GM12801 (cell line): ENCODE results near the gene TMTC2.

Source experiments
- TF ChIP-seq, protein P1 (sequence below): IDR thresholded peaks from one replicate; pipeline ENCODE4 v1.5.1; 2011; ENCODE audit warnings: control low read depth; ENCODE audit not compliant: insufficient read length; ENCODE audit errors: extremely low read depth

Gene TMTC2

DNA sequence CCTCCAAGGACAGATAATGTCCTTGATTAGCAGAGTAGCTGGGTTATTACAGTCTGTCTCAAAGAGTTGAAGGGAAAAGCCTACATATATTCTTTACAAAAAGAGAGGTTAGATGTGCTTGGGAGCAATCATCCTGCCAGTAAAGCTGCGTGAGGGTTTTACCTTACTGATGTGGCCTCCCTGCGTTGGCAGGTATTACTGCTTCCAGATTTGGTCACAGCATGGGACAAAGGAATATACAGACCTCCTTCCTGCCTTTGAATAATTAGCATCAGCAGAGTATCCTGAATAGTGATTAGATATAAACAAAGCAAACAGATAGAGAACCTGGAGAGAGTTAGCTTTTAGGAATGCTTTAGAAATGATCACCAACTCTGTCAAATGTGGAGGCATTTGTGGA is 69.6 kb downstream of the TMTC2 start:
- TF ChIP-seq, protein P1, sequence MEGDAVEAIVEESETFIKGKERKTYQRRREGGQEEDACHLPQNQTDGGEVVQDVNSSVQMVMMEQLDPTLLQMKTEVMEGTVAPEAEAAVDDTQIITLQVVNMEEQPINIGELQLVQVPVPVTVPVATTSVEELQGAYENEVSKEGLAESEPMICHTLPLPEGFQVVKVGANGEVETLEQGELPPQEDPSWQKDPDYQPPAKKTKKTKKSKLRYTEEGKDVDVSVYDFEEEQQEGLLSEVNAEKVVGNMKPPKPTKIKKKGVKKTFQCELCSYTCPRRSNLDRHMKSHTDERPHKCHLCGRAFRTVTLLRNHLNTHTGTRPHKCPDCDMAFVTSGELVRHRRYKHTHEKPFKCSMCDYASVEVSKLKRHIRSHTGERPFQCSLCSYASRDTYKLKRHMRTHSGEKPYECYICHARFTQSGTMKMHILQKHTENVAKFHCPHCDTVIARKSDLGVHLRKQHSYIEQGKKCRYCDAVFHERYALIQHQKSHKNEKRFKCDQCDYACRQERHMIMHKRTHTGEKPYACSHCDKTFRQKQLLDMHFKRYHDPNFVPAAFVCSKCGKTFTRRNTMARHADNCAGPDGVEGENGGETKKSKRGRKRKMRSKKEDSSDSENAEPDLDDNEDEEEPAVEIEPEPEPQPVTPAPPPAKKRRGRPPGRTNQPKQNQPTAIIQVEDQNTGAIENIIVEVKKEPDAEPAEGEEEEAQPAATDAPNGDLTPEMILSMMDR, result no peak

DNA sequence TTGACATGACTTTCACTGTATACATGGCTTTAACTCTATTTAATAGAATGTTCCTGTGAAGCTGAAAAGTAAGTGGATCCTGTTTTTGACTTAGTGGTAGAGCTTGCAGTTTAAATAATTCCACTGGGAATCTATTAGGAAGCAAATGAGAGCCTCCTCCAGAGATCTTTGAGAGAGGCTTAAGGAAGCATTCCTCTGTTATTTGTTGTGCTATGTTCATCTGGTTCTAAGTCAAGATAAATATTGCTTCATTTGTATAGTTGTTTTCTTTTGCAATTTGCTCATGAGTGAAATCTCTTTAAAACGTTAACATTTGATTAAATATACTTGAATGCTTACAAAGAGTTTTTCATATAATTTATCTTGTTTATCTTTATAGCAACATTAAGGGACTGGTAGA is 70.4 kb downstream of the TMTC2 start:
- TF ChIP-seq, protein P1, result no peak

DNA sequence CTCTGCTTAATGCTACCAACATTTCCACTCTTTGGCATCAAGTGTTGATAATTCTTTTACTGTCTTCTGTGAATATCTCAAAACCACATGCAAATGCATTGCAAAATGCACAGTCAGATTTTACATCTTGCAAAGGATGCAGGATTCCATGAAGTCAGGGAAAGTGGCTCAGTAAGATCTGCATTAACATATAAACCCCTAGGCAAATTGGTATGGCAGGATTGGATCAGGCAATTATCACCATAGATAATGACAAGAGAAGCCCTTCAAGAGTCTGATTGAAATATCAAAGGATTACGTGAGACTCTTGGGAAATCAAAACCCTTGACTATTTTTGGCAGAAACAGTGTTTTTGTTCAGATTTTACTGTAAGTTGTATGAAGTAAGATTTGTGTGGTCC is 71.0 kb downstream of the TMTC2 start:
- TF ChIP-seq, protein P1, result no peak

DNA sequence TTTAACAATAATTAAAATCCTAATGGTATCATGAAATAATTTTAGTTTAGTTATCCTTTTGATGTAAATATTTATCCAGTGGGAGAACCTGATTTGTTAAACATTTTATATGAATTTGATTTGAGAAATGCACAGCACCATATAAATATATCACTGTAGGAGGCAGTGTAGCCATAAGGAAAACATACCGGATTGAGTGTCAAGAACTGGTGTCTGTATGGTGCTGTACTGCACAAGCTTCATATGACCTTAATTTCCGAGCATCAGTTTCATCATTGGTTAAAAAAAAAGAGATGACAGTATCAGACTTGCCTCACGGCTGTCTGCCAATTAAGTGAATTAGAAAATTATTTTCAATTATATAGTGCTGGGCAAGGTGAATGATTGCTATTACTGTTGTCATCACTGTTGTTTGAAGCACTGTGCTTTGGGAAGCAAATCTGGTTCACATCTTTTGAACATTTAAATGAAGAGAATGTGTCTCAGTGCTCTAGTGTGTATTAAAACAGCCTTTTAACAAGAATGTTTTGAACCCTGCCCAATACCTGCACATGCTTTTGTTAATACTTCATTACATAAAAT is 72.1 kb downstream of the TMTC2 start:
- TF ChIP-seq, protein P1, result no peak

DNA sequence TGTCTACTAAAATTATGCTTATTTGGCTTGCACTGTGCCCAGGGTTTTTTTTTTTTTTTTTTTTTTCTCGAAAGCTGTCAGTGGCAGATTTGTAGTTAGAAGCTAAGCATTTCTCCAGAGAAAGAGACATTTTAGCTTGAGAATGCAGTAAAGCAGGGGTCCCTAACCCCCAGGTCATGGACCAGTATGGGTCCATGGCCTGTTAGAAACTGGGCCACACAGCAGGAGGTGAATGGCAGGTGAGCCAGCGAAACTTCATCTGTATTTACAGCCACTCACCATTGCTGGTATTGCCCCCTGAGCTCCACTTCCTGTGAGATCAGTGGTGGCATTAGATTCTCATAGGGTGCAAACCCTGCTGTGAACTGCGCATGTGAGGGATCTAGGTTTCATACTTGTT is 73.7 kb downstream of the TMTC2 start:
- TF ChIP-seq, protein P1, result no peak

DNA sequence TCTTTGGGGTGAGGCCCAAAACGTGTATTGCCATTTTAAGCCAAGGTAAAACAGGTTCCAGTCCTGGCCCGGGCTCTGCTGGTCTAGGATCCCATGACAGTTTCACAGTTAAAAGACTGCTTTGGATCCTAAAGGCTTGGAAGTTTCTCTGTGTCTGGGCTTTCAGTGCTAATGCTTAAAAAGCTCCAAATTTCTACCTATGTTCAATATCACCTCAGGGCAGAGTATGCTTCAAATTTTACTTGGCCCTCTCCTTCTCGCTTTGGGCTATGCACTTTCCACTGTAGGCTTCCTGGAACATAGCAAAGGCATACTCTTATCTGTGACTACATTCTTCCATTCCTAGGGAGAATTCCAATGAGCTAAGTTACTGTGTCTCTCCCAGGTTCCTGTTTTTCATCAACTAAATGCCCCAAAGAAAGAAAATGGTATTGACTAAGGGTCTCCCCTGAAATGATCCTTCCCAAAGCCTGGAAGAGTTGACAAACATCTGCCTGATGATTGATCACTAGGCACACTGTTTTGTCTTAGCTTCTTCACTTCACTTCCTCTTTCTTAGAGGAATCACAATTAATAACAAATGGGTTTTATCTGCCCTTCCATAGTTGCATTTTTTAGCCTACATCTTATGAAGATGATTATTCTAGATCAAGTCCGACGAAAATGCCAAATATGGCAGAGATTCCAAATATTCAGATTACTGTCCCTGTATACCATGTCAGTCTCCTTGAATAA is 79.4 kb downstream of the TMTC2 start:
- TF ChIP-seq, protein P1, result no peak

DNA sequence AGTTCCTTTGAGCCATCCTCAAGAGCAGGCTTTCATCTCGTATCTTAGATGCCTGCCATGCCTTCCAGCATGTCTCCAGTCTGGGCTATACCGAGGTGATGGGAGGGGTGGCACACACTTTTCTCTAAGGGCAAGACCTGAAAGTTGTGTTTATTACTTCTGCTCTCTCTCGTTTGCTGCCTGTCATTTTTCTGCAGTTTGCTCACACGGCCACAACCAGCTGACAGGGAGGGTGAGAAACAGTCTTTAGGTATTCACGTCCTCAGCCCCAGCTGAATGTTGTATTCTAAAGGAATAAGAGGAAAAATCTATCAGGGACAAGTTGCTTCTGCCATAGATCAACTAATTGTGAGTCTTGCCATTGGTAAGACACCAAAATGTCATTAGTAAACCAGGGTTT is 88.0 kb downstream of the TMTC2 start:
- TF ChIP-seq, protein P1, result no peak
